Heart right ventricle (tissue), 16 donors: Measurements from ENCODE around the gene PMEL. TPM values are rescaled to one million over a fixed set of nuclear protein-coding genes. Genes with fewer than 3 reads are reported as not detected.
A peak's percentile ranks its signal among the peaks of the same experiment; 100 is the strongest.
"Not testable (repeated sequence)": the region's sequence is repeated elsewhere in the genome, so short reads cannot be mapped to it uniquely, and the experiment has no call there.

ENCODE experiments used
- ATAC-seq, 8 donors: fragments of 200-7000 bp; cut with Tn5 transposase; one replicate each; pipeline ENCODE4 v1.9.1; 2020; ENCODE audit warnings: mild to moderate bottlenecking in 8 of 8, moderate library complexity in 8 of 8, moderate number of reproducible peaks in 1 of 8
- DNase-seq, 2 donors: peaks; one replicate each; pipeline ENCODE4 v3.0.0-alpha.2; 2020
- H3K27ac ChIP-seq, 10 donors: fragments of 200-600 bp; sonication (generic) in 2 of 10; one replicate each; pipeline versions ENCODE4 v1.5.0 to v1.8.0; 2020 to 2022; ENCODE audit warnings: mild to moderate bottlenecking in 3 of 10
- H3K27me3 ChIP-seq, 7 donors: fragments of 200-600 bp; one replicate each; pipeline ENCODE4 v1.8.0; 2021 to 2022; ENCODE audit warnings: mild to moderate bottlenecking in 2 of 7
- H3K36me3 ChIP-seq, 9 donors: fragments of 200-600 bp; sonication (generic) in 1 of 9; one replicate each; pipeline versions ENCODE4 v1.5.0 to v1.8.0; 2020 to 2022; ENCODE audit warnings: mild to moderate bottlenecking in 2 of 9
- H3K4me1 ChIP-seq, 9 donors: fragments of 200-600 bp; sonication (generic) in 1 of 9; one replicate each; pipeline versions ENCODE4 v1.5.0 to v1.8.0; 2020 to 2022; ENCODE audit warnings: mild to moderate bottlenecking in 4 of 9
- H3K4me3 ChIP-seq, 10 donors: fragments of 200-600 bp; sonication (generic) in 2 of 10; one replicate each; pipeline versions ENCODE4 v1.5.0 to v1.8.0; 2020 to 2022; ENCODE audit warnings: mild to moderate bottlenecking in 7 of 10, moderate library complexity in 2 of 10
- H3K9me3 ChIP-seq, 11 donors: fragments of 200-600 bp in 10 of 11; sonication (generic) in 2 of 11; one replicate each; pipeline versions ENCODE4 v1.5.0 to v1.8.0; 2013 to 2022; ENCODE audit warnings: mild to moderate bottlenecking in 2 of 11, control low read depth in 1 of 11, moderate library complexity in 1 of 11
- CTCF ChIP-seq, 9 donors: fragments of 200-600 bp; sonication (generic) in 2 of 9; IDR thresholded peaks; one replicate each; pipeline versions ENCODE4 v1.5.0 to v1.8.0; 2021 to 2022; ENCODE audit warnings: antibody characterized with exemption in 9 of 9, mild to moderate bottlenecking in 5 of 9, moderate library complexity in 1 of 9
- WGBS, 2 donors: extraction: QIAGEN DNeasy Blood & Tissue Kit; methylation state at CpG; one replicate each; pipeline ENCODE4 v1.1.7; 2013; ENCODE audit warnings: inconsistent platforms in 1 of 2; 5-methylcytosine and 5-hydroxymethylcytosine counted together
- intact Hi-C, 10 donors: fragments of 100-400 bp; cut with DNase I; formaldehyde crosslinking; loops; one replicate each; pipeline versions ENCODE4 v1.11.1 to v1.14.2; 2022
- polyA plus RNA-seq, 2 donors: library from polyadenylated mRNA; stranded (reverse); fragments of 200-250 nt; gene quantifications; one replicate each; pipeline ENCODE4 v1.2.3, GENCODE V29; 2013
- total RNA-seq, 10 donors: library from RNA; stranded (reverse); fragmentation: NEBNext Ultra II Directional in 3 of 10; extraction: Animal tissue kit (Norgen Biotek cat#: 25700) in 3 of 10; gene quantifications; one replicate each; pipeline versions ENCODE4 v1.2.1 to v1.2.4, GENCODE V29; 2021 to 2023
- donor health status: Arrhythmogenic right ventricular cardiomyopathy.
- donor health status: ischemic (EF 13 %, LVEDD 7.1; RV severe dilation, severe dysfunction).
- donor health status: healthy with polysubstance abuse.
- donor health status: DM: no; HTN: yes; CAD: no.
- donor health status: DM: no; HTN: no; CAD: no.
- donor health status: ischemic (EF 25% LVEDD 6.9; RV normal size, moderate dysfunction).
- donor health status: ischemic (EF 25% LVEDD 5.7; RV mildly dilated, moderate dysfunction).
- donor health status: healthy.
- donor health status: DM: yes; HTN: yes; CAD: no.
- donor health status: Ischemic cardiomyopathy.
- donor health status: ischemic (EF 35%, LVEDD 5.7; RV mildly dilated, moderate dysfunction).
- donor health status: nonischemic (EF 11% LVEDD 7.7; RV severe dilation, severe dysfunction).
- donor health status: DM: yes; HTN: yes; CAD: no.
- donor health status: PGD.
- donor health status: ischemic (EF 29% LVEDD 5.4; RV normal size, mild dysfunction).
- donor health status: nonischemic (EF 23%, LVEDD 6.1; RV moderate dilation, normal function).

The PMEL gene
- total and polyA plus RNA-seq, 12 donors, result 0.26 to 1.3 (median 0.58) TPM

GRCh38 chr12:55996201-55996714 lies 30.4 kb upstream of the PMEL start:
- no peaks in the 10 kb centered on the region for H3K27me3 ChIP-seq
- peak overlapping the region in 9 of 10 donors; percentile 62 to 93 (median 83) for H3K27ac ChIP-seq
- H3K4me3 ChIP-seq, result peak overlapping the region; percentile 19 to 79 (median 66)
- peak in 1 of 2 donors; percentile 56 for DNase-seq
- peaks cover 5 to 22% (median 11%) of the 10 kb centered on the region in 9 donors for H3K4me1 ChIP-seq
- peak; percentile 80 to 87 (median 82) for TF ChIP-seq CTCF (IDR thresholded peaks at IDR 0.05)
- H3K9me3 ChIP-seq, result no peaks in the 10 kb centered on the region
- H3K36me3 ChIP-seq, result peaks cover 0 to 59% (median 39%) of the 10 kb centered on the region in 9 donors
- ATAC-seq, result peak; percentile 8 to 72 (median 42)
- 25 to 28% methylated on average over 14 of the region's 14 CpGs for WGBS, 2 donors
- intact Hi-C loops, result loop anchor here in 4 of 10 donors (1.0 to 10.0 kb wide), 5 partner anchors 45 to 121 kb away; partner anchors contain the start of genes RPS26 (in 4 of the 4), PA2G4 (in 1 of the 4), RPL41 (in 1 of the 4) and ZC3H10 (in 1 of the 4)

- intact Hi-C loops, result loop anchor here in 3 of 10 donors (5.0 to 10.0 kb wide), 3 partner anchors 47 to 122 kb away; partner anchors contain the start of genes RPS26 (in 2 of the 3), PA2G4 (in 1 of the 3), RPL41 (in 1 of the 3) and ZC3H10 (in 1 of the 3)
- Histone ChIP-seq H3K27ac (no peak overlapping the region), H3K27me3 (no peaks in the 10 kb centered on the region), H3K36me3 (peaks cover 0 to 64% (median 48%) of the 10 kb centered on the region in 9 donors), H3K9me3 (no peaks in the 10 kb centered on the region), H3K4me1 (peaks cover 5 to 22% (median 11%) of the 10 kb centered on the region in 9 donors), H3K4me3 (no peak overlapping the region)
- no peak for TF ChIP-seq CTCF (IDR thresholded peaks at IDR 0.05)
- 82 to 86% methylated on average over 8 of the region's 8 CpGs for WGBS, 2 donors
- ATAC-seq (no peak), DNase-seq (no peak)
Measured at GRCh38 chr12:55995366-55995765, 29.5 kb upstream of the PMEL start.

GRCh38 chr12:55993230-55993853 lies 27.5 kb upstream of the PMEL start:
- Histone ChIP-seq H3K27ac (no peak overlapping the region), H3K4me1 (peaks cover 4 to 21% (median 10%) of the 10 kb centered on the region in 9 donors), H3K9me3 (no peaks in the 10 kb centered on the region), H3K4me3 (no peak overlapping the region), H3K27me3 (no peaks in the 10 kb centered on the region), H3K36me3 (peaks cover 0 to 71% (median 62%) of the 10 kb centered on the region in 9 donors)
- TF ChIP-seq CTCF (IDR thresholded peaks at IDR 0.05), result no peak
- ATAC-seq, result no peak
- intact Hi-C loops, result loop anchor here in 3 of 10 donors (5.0 to 10.0 kb wide), 2 partner anchors 39 to 111 kb away; partner anchors contain the start of gene PA2G4 (in 1 of the 3)
- WGBS, 2 donors, result 86 to 89% methylated on average over 4 of the region's 4 CpGs
- DNase-seq, result no peak

- Histone ChIP-seq H3K27me3 (no peaks in the 10 kb centered on the region), H3K4me3 (no peak overlapping the region), H3K4me1 (peaks cover 0 to 3% (median 0%) of the 10 kb centered on the region in 9 donors), H3K36me3 (peaks cover 3 to 93% (median 67%) of the 10 kb centered on the region in 9 donors), H3K27ac (no peak overlapping the region), H3K9me3 (no peaks in the 10 kb centered on the region)
- ATAC-seq, result no peak
- DNase-seq, result no peak
- WGBS, 2 donors, result 88 to 95% methylated on average over 3 of the region's 3 CpGs
- no peak for TF ChIP-seq CTCF (IDR thresholded peaks at IDR 0.05)
- intact Hi-C loops, result loop anchor here in 3 of 10 donors (5.0 to 10.0 kb wide), 2 partner anchors 41 to 114 kb away; partner anchors contain the start of gene PA2G4 (in 1 of the 3)
Measured at GRCh38 chr12:55991110-55991509, 25.3 kb upstream of the PMEL start.

- H3K9me3 ChIP-seq, ATAC-seq, H3K4me3 ChIP-seq, DNase-seq, intact Hi-C loops, H3K27me3 ChIP-seq, H3K27ac ChIP-seq: not testable (repeated sequence)
- 93 to 98% methylated on average over 7 of the region's 7 CpGs for WGBS, 2 donors
- Histone ChIP-seq H3K4me1 (peaks cover 0 to 24% (median 0%) of the 10 kb centered on the region in 9 donors), H3K36me3 (peaks cover 2 to 100% (median 30%) of the 10 kb centered on the region in 9 donors)
Measured at GRCh38 chr12:55985976-55986375, 20.1 kb upstream of the PMEL start.
